HL-60 (cell line): ENCODE results near the gene CMIP.

Source experiments
- DNase-seq, 2 experiments: peaks; one replicate each; pipeline ENCODE4 v3.0.0-alpha.2; 2010 to 2020; ENCODE audit warnings: low read depth in 1 of 2, low spot score in 1 of 2
- H3K27ac ChIP-seq: fragments of 250-450 bp; sonication (Bioruptor Pico); replicated peaks from 2 replicates; pipeline ENCODE4 v1.5.1; 2020; ENCODE audit warnings: mild to moderate bottlenecking, moderate library complexity
- H3K27me3 ChIP-seq: fragments of 250-450 bp; sonication (Bioruptor Pico); 2 replicates; pipeline ENCODE4 v1.5.1; 2021; ENCODE audit warnings: mild to moderate bottlenecking, moderate library complexity; ENCODE audit not compliant: insufficient read depth, poor library complexity, severe bottlenecking
- H3K4me3 ChIP-seq: replicated peaks from 2 replicates; pipeline ENCODE4 v1.5.1; 2011; ENCODE audit warnings: mild to moderate bottlenecking, control low read depth, low read length; ENCODE audit not compliant: insufficient read depth
- GABPA ChIP-seq: IDR thresholded peaks from 2 replicates; pipeline ENCODE4 v1.6.1; 2012; ENCODE audit warnings: low read depth
- POLR2AphosphoS5 ChIP-seq: IDR thresholded peaks from 2 replicates; pipeline ENCODE4 v1.6.1; 2012; ENCODE audit warnings: low read depth
- SPI1 ChIP-seq: IDR thresholded peaks from 2 replicates; pipeline ENCODE4 v1.6.1; 2012; ENCODE audit warnings: low read depth, mild to moderate bottlenecking, borderline replicate concordance
- TF ChIP-seq, protein P1 (sequence below): IDR thresholded peaks from 2 replicates; pipeline ENCODE4 v1.6.1; 2012; ENCODE audit warnings: low read depth; ENCODE audit not compliant: insufficient replicate concordance
- TF ChIP-seq, protein P2 (sequence below): IDR thresholded peaks from one replicate; pipeline ENCODE4 v1.5.1; 2011; ENCODE audit warnings: low read length, control low read depth, inconsistent platforms; ENCODE audit not compliant: insufficient read depth

The CMIP gene

DNA sequence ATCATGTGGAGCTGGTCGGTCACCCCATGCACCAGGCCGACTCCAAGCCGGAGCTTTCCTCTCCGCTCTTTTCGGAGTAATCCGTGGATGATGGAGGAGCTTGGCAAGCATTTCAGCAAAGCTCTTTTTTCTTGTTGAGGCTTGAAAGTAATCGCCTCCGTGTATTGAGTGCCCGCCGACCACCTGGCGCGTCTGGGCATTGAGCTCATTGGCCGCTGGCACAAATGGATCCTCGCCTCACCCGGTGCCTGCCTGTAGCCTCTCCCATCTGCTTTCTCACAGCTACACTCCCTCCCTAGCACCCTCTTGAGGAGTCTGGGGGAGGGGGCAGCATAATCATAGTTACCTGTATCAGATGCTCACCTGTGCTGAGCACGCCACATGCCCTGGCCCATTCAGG, 148.9 kb downstream of the CMIP start:
- no peak overlapping the region for H3K27ac ChIP-seq
- DNase-seq: no peak
- no peak overlapping the region for H3K4me3 ChIP-seq
- TF ChIP-seq SPI1 (no peak), GABPA (no peak), POLR2AphosphoS5 (no peak)
- TF ChIP-seq, protein P1, sequence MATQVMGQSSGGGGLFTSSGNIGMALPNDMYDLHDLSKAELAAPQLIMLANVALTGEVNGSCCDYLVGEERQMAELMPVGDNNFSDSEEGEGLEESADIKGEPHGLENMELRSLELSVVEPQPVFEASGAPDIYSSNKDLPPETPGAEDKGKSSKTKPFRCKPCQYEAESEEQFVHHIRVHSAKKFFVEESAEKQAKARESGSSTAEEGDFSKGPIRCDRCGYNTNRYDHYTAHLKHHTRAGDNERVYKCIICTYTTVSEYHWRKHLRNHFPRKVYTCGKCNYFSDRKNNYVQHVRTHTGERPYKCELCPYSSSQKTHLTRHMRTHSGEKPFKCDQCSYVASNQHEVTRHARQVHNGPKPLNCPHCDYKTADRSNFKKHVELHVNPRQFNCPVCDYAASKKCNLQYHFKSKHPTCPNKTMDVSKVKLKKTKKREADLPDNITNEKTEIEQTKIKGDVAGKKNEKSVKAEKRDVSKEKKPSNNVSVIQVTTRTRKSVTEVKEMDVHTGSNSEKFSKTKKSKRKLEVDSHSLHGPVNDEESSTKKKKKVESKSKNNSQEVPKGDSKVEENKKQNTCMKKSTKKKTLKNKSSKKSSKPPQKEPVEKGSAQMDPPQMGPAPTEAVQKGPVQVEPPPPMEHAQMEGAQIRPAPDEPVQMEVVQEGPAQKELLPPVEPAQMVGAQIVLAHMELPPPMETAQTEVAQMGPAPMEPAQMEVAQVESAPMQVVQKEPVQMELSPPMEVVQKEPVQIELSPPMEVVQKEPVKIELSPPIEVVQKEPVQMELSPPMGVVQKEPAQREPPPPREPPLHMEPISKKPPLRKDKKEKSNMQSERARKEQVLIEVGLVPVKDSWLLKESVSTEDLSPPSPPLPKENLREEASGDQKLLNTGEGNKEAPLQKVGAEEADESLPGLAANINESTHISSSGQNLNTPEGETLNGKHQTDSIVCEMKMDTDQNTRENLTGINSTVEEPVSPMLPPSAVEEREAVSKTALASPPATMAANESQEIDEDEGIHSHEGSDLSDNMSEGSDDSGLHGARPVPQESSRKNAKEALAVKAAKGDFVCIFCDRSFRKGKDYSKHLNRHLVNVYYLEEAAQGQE: no peak
- TF ChIP-seq, protein P2, sequence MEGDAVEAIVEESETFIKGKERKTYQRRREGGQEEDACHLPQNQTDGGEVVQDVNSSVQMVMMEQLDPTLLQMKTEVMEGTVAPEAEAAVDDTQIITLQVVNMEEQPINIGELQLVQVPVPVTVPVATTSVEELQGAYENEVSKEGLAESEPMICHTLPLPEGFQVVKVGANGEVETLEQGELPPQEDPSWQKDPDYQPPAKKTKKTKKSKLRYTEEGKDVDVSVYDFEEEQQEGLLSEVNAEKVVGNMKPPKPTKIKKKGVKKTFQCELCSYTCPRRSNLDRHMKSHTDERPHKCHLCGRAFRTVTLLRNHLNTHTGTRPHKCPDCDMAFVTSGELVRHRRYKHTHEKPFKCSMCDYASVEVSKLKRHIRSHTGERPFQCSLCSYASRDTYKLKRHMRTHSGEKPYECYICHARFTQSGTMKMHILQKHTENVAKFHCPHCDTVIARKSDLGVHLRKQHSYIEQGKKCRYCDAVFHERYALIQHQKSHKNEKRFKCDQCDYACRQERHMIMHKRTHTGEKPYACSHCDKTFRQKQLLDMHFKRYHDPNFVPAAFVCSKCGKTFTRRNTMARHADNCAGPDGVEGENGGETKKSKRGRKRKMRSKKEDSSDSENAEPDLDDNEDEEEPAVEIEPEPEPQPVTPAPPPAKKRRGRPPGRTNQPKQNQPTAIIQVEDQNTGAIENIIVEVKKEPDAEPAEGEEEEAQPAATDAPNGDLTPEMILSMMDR: no peak
- no peaks in the 10 kb centered on the region for H3K27me3 ChIP-seq

DNA sequence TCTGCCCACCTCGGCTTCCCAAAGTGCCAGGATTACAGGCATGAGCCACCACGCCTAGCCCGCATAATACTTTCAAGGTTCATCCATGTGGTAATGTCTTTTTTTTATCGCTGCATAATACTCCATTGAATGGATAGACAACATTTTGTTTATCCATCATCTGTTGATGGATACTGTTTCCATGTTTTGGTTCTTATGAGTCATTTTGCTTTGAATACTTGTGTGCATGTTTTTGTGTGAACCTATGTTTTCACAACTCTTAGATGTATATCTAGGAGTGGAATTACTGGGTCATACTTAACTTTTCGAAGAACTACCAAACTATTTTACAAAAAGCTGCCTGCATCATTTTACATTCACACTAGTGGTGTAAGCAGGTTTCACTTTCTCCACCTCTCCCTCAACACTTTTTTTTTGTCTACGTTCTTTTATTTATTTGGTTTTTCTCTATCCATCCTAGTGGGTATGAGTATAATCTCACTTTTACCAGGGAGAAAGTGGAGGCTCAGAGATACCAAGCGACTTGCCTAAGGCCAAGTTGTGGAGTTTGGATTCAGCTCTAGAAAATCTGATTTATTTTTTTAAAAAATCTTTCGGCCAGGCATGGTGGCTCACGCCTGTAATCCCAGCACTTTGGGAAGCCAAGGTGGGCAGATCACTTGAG, 151.2 kb downstream of the CMIP start:
- no peaks in the 10 kb centered on the region for H3K27me3 ChIP-seq
- TF ChIP-seq POLR2AphosphoS5: no peak
- no peak for TF ChIP-seq GABPA
- TF ChIP-seq SPI1: no peak
- TF ChIP-seq, protein P1: no peak
- TF ChIP-seq, protein P2: no peak
- no peak overlapping the region for H3K27ac ChIP-seq
- DNase-seq: no peak
- no peak overlapping the region for H3K4me3 ChIP-seq

GRCh38 chr16:81597079-81597658, 152.6 kb downstream of the CMIP start:
- no peak overlapping the region for H3K4me3 ChIP-seq
- no peak overlapping the region for H3K27ac ChIP-seq
- TF ChIP-seq, protein P2: no peak
- TF ChIP-seq, protein P1: no peak
- TF ChIP-seq POLR2AphosphoS5: no peak
- TF ChIP-seq SPI1: no peak
- no peak for TF ChIP-seq GABPA
- no peak for DNase-seq
- no peaks in the 10 kb centered on the region for H3K27me3 ChIP-seq
